K562 (cell line): ENCODE measurements around the gene SOWAHA. TPM values are rescaled to one million over a fixed set of nuclear protein-coding genes. Genes with fewer than 3 reads are reported as not detected.

ENCODE experiments used
- ADNP ChIP-seq: fragments of 200-800 bp; sonication (Bioruptor generic); IDR thresholded peaks from 2 replicates; pipeline ENCODE4 v1.6.1; 2016; ENCODE audit warnings: missing genetic modification characterization, missing compliant biosample characterization
- CREBBP ChIP-seq: IDR thresholded peaks from one replicate; pipeline ENCODE4 v1.6.1; 2012; ENCODE audit warnings: low read depth, mild to moderate bottlenecking, control low read depth, inconsistent platforms, low read length
- EP400 ChIP-seq: fragments of 450-650 bp; IDR thresholded peaks from 2 replicates; pipeline ENCODE4 v1.6.1; 2017; ENCODE audit warnings: antibody characterized with exemption, mild to moderate bottlenecking, moderate library complexity
- GATAD2A ChIP-seq: fragments of 450-650 bp; IDR thresholded peaks from 2 replicates; pipeline ENCODE4 v1.6.1; 2017
- HNRNPL ChIP-seq: fragments of 200-400 bp; formaldehyde crosslinking; IDR thresholded peaks from 2 replicates; pipeline ENCODE4 v1.6.1; 2017; ENCODE audit warnings: low read depth, mild to moderate bottlenecking, low read length
- HNRNPUL1 ChIP-seq: fragments of 200-400 bp; formaldehyde crosslinking; IDR thresholded peaks from 2 replicates; pipeline ENCODE4 v1.6.1; 2017; ENCODE audit warnings: low read length
- KAT8 ChIP-seq: fragments of 450-650 bp; IDR thresholded peaks from 2 replicates; pipeline ENCODE4 v1.6.1; 2016; ENCODE audit warnings: low read depth, mild to moderate bottlenecking
- LCOR ChIP-seq: sonication (generic); formaldehyde crosslinking; IDR thresholded peaks from 2 replicates; pipeline ENCODE4 v1.8.0; 2022; ENCODE audit warnings: mild to moderate bottlenecking, missing genetic modification reagents
- MAFG ChIP-seq: fragments of 450-650 bp; conservative IDR thresholded peaks from 2 replicates; pipeline ENCODE4 v1.6.1; 2016; ENCODE audit warnings: missing genetic modification characterization, missing compliant biosample characterization
- RBM39 ChIP-seq: fragments of 200-400 bp; formaldehyde crosslinking; optimal IDR thresholded peaks from 2 replicates; pipeline ENCODE3; 2018; ENCODE audit warnings: low read depth, low read length
- RNF2 ChIP-seq: sonication (generic); IDR thresholded peaks from 2 replicates; pipeline ENCODE4 v1.6.1; 2016
- SMARCB1 ChIP-seq: IDR thresholded peaks from 2 replicates; pipeline ENCODE4 v1.6.1; 2011; ENCODE audit warnings: improper control_type of control experiment, low read depth; ENCODE audit not compliant: insufficient read length
- TCF3 ChIP-seq: sonication (generic); formaldehyde crosslinking; IDR thresholded peaks from 2 replicates; pipeline ENCODE4 v1.4.0; 2020; ENCODE audit warnings: mild to moderate bottlenecking, missing genetic modification reagents
- TFAM ChIP-seq: fragments of 250-450 bp; sonication (Bioruptor Pico); conservative IDR thresholded peaks from 2 replicates; pipeline ENCODE4 v1.5.0; 2021; ENCODE audit warnings: mild to moderate bottlenecking, moderate library complexity
- ZNF316 ChIP-seq: fragments of 450-650 bp; IDR thresholded peaks from 2 replicates; pipeline ENCODE4 v1.6.1; 2016
- polyA plus RNA-seq, 8 experiments: library from polyadenylated mRNA; depleted of rRNA in 4 of 8; stranded (reverse) in 5 of 8; unstranded in 3 of 8; fragments of >200 nt; fragmentation: Nextera tagmentation in 2 of 8; fragmentation: Illumina TruSeq in 1 of 8; extraction: Ambion mirVana in 2 of 8; extraction: Trizol in 1 of 8; gene quantifications; 2 replicates each; pipeline versions ENCODE4 v1.2.1 to v1.2.3, GENCODE V29; 2011 to 2014; ENCODE audit warnings: inconsistent platforms in 1 of 8, missing spikeins in 1 of 8
- total RNA-seq, 7 experiments: library from RNA; depleted of rRNA in 6 of 7; stranded (reverse); fragments of >200 nt in 6 of 7; fragmentation: Illumina TruSeq in 2 of 7; extraction: Trizol in 2 of 7; gene quantifications; 2 replicates each; pipeline versions ENCODE4 v1.2.1 to v1.2.3, GENCODE V29; 2011 to 2021; ENCODE audit warnings: low replicate concordance in 1 of 7
- TF ChIP-seq, protein P1 (sequence below): fragments of 250-450 bp; sonication (Bioruptor Pico); IDR thresholded peaks from 2 replicates; pipeline ENCODE4 v1.5.0; 2020; ENCODE audit warnings: mild to moderate bottlenecking
- TF ChIP-seq, protein P2 (sequence below): fragments of 250-450 bp; sonication (Bioruptor Pico); IDR thresholded peaks from 2 replicates; pipeline ENCODE4 v1.8.0; 2022; ENCODE audit warnings: moderate library complexity, mild to moderate bottlenecking, inconsistent platforms
- TF ChIP-seq, protein P3 (sequence below): fragments of 250-450 bp; sonication (Bioruptor Pico); IDR thresholded peaks from 2 replicates; pipeline ENCODE4 v1.5.0; 2020; ENCODE audit warnings: mild to moderate bottlenecking, borderline replicate concordance
- TF ChIP-seq, protein P4 (sequence below): fragments of 250-450 bp; sonication (Bioruptor Pico); IDR thresholded peaks from 2 replicates; pipeline ENCODE4 v1.8.0; 2022; ENCODE audit warnings: inconsistent platforms
- TF ChIP-seq, protein P5 (sequence below): fragments of 450-650 bp; IDR thresholded peaks from 2 replicates; pipeline ENCODE4 v1.6.1; 2016; ENCODE audit warnings: borderline replicate concordance
- TF ChIP-seq, protein P6 (sequence below), 2 experiments: fragments of 250-450 bp in 1 of 2; fragments of 450-650 bp in 1 of 2; sonication (Bioruptor Pico) in 1 of 2; IDR thresholded peaks; 2 replicates each; pipeline versions ENCODE4 v1.6.1 to v1.8.0; 2016 to 2021; ENCODE audit warnings: mild to moderate bottlenecking in 2 of 2, moderate library complexity in 2 of 2, missing compliant biosample characterization in 1 of 2, missing genetic modification characterization in 1 of 2

The SOWAHA gene
- total and polyA plus RNA-seq, 9 of the 15 experiments (the other 6 are each of a cell fraction or from before 2014, with no cell fraction given) = not detected

DNA sequence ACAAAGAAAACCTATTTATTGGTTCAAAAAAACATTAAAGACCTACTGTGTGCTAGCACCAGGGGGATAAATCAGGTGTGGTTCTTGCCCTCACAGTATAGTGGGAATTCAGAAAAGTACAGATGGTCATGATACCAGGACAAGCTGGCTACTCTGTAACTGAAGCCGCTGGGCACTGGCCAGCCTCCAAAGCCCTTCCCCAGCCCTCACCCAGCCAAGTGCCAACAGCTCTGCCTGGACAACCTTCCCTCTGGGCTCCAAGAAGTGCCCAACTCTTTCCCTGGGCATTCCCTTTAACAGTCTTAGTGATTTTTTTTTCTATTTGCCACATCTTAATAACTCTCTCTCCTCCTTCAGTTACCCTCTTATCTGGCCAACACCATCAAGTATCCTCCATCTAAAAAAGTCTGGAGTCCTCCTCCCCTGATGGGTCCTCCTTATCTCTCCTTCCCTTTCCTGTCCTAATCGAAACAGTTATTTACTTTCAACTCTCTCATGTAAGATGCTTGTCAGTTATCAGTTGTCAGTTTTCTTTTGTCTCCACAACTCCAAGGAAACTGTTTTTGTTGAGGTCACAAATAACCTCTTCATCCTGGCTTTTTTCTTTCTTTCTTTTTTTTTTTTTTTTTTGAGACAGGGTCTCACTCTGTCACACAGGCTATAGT, 22.8 kb upstream of the SOWAHA start (continued):
- TF ChIP-seq, protein P1, sequence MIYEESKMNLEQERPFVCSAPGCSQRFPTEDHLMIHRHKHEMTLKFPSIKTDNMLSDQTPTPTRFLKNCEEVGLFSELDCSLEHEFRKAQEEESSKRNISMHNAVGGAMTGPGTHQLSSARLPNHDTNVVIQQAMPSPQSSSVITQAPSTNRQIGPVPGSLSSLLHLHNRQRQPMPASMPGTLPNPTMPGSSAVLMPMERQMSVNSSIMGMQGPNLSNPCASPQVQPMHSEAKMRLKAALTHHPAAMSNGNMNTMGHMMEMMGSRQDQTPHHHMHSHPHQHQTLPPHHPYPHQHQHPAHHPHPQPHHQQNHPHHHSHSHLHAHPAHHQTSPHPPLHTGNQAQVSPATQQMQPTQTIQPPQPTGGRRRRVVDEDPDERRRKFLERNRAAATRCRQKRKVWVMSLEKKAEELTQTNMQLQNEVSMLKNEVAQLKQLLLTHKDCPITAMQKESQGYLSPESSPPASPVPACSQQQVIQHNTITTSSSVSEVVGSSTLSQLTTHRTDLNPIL (CRISPR knock-in tag) = no peak
- TF ChIP-seq CREBBP (no peak), GATAD2A (peak; percentile 93), TCF3 (CRISPR knock-in tag) (peak; percentile 36; the same call in 1 of the 2 replicates), ZNF316 (no peak), RNF2 (peak; percentile 65; the same call in 1 of the 2 replicates), HNRNPL (no peak), ADNP (no peak), MAFG (tag) (no peak), TFAM (no peak), EP400 (no peak), HNRNPUL1 (no peak), RBM39 (no peak), SMARCB1 (no peak), KAT8 (no peak), LCOR (CRISPR knock-in tag) (no peak)
- TF ChIP-seq, protein P2, sequence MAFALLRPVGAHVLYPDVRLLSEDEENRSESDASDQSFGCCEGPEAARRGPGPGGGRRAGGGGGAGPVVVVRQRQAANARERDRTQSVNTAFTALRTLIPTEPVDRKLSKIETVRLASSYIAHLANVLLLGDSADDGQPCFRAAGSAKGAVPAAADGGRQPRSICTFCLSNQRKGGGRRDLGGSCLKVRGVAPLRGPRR = no peak
- TF ChIP-seq, protein P3, sequence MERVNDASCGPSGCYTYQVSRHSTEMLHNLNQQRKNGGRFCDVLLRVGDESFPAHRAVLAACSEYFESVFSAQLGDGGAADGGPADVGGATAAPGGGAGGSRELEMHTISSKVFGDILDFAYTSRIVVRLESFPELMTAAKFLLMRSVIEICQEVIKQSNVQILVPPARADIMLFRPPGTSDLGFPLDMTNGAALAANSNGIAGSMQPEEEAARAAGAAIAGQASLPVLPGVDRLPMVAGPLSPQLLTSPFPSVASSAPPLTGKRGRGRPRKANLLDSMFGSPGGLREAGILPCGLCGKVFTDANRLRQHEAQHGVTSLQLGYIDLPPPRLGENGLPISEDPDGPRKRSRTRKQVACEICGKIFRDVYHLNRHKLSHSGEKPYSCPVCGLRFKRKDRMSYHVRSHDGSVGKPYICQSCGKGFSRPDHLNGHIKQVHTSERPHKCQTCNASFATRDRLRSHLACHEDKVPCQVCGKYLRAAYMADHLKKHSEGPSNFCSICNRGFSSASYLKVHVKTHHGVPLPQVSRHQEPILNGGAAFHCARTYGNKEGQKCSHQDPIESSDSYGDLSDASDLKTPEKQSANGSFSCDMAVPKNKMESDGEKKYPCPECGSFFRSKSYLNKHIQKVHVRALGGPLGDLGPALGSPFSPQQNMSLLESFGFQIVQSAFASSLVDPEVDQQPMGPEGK (CRISPR knock-in tag) = no peak
- TF ChIP-seq, protein P4, sequence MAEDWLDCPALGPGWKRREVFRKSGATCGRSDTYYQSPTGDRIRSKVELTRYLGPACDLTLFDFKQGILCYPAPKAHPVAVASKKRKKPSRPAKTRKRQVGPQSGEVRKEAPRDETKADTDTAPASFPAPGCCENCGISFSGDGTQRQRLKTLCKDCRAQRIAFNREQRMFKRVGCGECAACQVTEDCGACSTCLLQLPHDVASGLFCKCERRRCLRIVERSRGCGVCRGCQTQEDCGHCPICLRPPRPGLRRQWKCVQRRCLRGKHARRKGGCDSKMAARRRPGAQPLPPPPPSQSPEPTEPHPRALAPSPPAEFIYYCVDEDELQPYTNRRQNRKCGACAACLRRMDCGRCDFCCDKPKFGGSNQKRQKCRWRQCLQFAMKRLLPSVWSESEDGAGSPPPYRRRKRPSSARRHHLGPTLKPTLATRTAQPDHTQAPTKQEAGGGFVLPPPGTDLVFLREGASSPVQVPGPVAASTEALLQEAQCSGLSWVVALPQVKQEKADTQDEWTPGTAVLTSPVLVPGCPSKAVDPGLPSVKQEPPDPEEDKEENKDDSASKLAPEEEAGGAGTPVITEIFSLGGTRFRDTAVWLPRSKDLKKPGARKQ (CRISPR knock-in tag) = no peak
- TF ChIP-seq, protein P5, sequence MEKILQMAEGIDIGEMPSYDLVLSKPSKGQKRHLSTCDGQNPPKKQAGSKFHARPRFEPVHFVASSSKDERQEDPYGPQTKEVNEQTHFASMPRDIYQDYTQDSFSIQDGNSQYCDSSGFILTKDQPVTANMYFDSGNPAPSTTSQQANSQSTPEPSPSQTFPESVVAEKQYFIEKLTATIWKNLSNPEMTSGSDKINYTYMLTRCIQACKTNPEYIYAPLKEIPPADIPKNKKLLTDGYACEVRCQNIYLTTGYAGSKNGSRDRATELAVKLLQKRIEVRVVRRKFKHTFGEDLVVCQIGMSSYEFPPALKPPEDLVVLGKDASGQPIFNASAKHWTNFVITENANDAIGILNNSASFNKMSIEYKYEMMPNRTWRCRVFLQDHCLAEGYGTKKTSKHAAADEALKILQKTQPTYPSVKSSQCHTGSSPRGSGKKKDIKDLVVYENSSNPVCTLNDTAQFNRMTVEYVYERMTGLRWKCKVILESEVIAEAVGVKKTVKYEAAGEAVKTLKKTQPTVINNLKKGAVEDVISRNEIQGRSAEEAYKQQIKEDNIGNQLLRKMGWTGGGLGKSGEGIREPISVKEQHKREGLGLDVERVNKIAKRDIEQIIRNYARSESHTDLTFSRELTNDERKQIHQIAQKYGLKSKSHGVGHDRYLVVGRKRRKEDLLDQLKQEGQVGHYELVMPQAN = no peak
- TF ChIP-seq, protein P6, sequence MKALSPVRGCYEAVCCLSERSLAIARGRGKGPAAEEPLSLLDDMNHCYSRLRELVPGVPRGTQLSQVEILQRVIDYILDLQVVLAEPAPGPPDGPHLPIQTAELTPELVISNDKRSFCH (CRISPR knock-in tag; IDR thresholded peaks at IDR 0.05) = no peak
- TF ChIP-seq, protein P6 (tag; IDR thresholded peaks at IDR 0.05) = no peak
